Gastroesophageal sphincter (tissue), 4 donors: ENCODE measurements around the gene MYO9A. TPM values are rescaled to one million over a fixed set of nuclear protein-coding genes. Genes with fewer than 3 reads are reported as not detected.

ENCODE experiments used
- ATAC-seq: fragments of 150-250 bp; one replicate; pipeline ENCODE4 v1.9.1; 2016; ENCODE audit warnings: mild to moderate bottlenecking, moderate library complexity
- H3K27ac ChIP-seq, 4 donors: fragments of 200-600 bp; sonication (generic) in 3 of 4; 1 replicate in 3 of 4; 2 replicates in 1 of 4; pipeline ENCODE4 v1.5.1; 2016 to 2019
- H3K27me3 ChIP-seq: fragments of 200-600 bp; sonication (generic); one replicate; pipeline ENCODE4 v1.5.1; 2019
- H3K36me3 ChIP-seq, 2 donors: fragments of 200-600 bp; sonication (generic); one replicate each; pipeline ENCODE4 v1.5.1; 2019; ENCODE audit warnings: control low read depth in 1 of 2
- H3K4me1 ChIP-seq, 3 donors: fragments of 200-600 bp; sonication (generic); 1 replicate in 2 of 3; 2 replicates in 1 of 3; pipeline ENCODE4 v1.5.1; 2016 to 2019; ENCODE audit warnings: control low read depth in 2 of 3
- H3K4me3 ChIP-seq, 2 donors: fragments of 200-600 bp; sonication (generic); one replicate each; pipeline ENCODE4 v1.5.1; 2019; ENCODE audit warnings: mild to moderate bottlenecking in 1 of 2, moderate library complexity in 1 of 2
- H3K9me3 ChIP-seq, 3 donors: fragments of 200-600 bp; sonication (generic); one replicate each; pipeline ENCODE4 v1.5.1; 2017 to 2019; ENCODE audit warnings: control low read depth in 2 of 3
- EP300 ChIP-seq: sonication (generic); formaldehyde crosslinking; IDR thresholded peaks from one replicate; pipeline ENCODE4 v1.6.1; 2017; ENCODE audit warnings: antibody characterized with exemption, mild to moderate bottlenecking
- POLR2A ChIP-seq, 2 donors: fragments of 450-650 bp; IDR thresholded peaks; one replicate each; pipeline ENCODE4 v1.6.1; 2017; ENCODE audit warnings: antibody characterized with exemption in 2 of 2, mild to moderate bottlenecking in 2 of 2, moderate library complexity in 1 of 2
- POLR2AphosphoS5 ChIP-seq: sonication (generic); formaldehyde crosslinking; IDR thresholded peaks from one replicate; pipeline ENCODE4 v1.6.1; 2017; ENCODE audit warnings: antibody characterized with exemption
- WGBS, 2 donors: methylation state at CpG; one replicate each; pipeline ENCODE4 v1.1.5; 2018; ENCODE audit warnings: low coverage in 1 of 2; 5-methylcytosine and 5-hydroxymethylcytosine counted together
- small RNA-seq, 4 donors: library from RNA; depleted of rRNA; stranded (forward); fragments of <200 nt; gene quantifications; one replicate each; pipeline ENCODE3, GENCODE V24; 2016
- total RNA-seq, 4 donors: library from RNA; depleted of rRNA; stranded (reverse); fragments of >200 nt; gene quantifications; one replicate each; pipeline ENCODE4 v1.1.0, GENCODE V29; 2016
- TF ChIP-seq, protein P1 (sequence below), 4 experiments: fragments of 200-600 bp in 2 of 4; fragments of 450-650 bp in 2 of 4; sonication (generic) in 1 of 4; IDR thresholded peaks; one replicate each; pipeline ENCODE4 v1.5.1; 2017 to 2019; ENCODE audit warnings: antibody characterized with exemption in 4 of 4, mild to moderate bottlenecking in 2 of 4, moderate library complexity in 2 of 4

The MYO9A gene
- total RNA-seq, 4 donors from 2014 or later, result 74.5 to 118 (median 108) TPM

DNA sequence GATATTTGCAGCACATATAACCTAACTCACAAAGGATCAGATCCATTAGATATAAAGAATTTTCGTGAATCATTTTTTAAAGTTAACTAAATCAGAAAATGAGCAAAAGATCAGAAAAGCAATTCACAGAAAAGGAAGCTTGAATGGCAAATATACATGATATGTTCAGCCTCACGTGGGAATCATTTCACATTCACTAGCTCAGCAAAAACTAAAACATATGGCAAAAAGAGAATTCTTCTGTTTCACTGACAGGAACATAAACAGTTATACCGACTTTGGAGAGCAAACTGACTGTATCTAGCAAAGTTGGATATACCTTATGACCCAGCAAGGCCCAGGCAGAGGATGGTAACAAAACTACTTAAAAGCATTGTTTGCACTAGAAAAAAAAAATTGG, 341.6 kb downstream of the MYO9A start:
- Histone ChIP-seq H3K4me3 (no peak overlapping the region), H3K27me3 (no peaks in the 10 kb centered on the region), H3K27ac (no peak overlapping the region), H3K9me3 (no peaks in the 10 kb centered on the region), H3K4me1 (peaks cover 0 to 8% (median 0%) of the 10 kb centered on the region in 3 donors), H3K36me3 (peaks cover 0 to 12% of the 10 kb centered on the region in 2 donors)
- 61 to 68% methylated on average over 3 of the region's 3 CpGs for WGBS, 2 donors
- no peak for TF ChIP-seq EP300
- no peak for TF ChIP-seq POLR2A (IDR thresholded peaks at IDR 0.05)
- TF ChIP-seq, protein P1, sequence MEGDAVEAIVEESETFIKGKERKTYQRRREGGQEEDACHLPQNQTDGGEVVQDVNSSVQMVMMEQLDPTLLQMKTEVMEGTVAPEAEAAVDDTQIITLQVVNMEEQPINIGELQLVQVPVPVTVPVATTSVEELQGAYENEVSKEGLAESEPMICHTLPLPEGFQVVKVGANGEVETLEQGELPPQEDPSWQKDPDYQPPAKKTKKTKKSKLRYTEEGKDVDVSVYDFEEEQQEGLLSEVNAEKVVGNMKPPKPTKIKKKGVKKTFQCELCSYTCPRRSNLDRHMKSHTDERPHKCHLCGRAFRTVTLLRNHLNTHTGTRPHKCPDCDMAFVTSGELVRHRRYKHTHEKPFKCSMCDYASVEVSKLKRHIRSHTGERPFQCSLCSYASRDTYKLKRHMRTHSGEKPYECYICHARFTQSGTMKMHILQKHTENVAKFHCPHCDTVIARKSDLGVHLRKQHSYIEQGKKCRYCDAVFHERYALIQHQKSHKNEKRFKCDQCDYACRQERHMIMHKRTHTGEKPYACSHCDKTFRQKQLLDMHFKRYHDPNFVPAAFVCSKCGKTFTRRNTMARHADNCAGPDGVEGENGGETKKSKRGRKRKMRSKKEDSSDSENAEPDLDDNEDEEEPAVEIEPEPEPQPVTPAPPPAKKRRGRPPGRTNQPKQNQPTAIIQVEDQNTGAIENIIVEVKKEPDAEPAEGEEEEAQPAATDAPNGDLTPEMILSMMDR (IDR thresholded peaks at IDR 0.05), result no peak
- TF ChIP-seq POLR2AphosphoS5, result no peak
- ATAC-seq, result no peak

DNA sequence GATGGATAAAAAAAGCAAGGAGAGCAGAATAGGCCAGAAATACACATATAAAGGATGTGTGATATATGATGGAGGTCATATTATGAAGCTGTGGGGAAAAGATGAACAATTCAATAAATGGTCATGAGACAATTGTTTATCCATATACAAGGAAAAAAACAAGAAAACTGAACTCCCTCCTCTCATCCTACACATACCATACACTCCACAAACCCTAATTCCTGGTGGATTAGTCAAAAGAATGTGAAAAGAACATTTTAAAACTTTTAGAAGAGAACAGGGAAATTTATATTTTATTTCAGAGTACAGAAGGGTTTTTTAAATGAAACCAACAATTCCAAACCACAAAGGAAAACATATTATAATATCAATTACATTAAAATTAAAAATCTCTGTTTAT, 342.1 kb downstream of the MYO9A start:
- H3K27ac ChIP-seq, result no peak overlapping the region
- H3K9me3 ChIP-seq, result no peaks in the 10 kb centered on the region
- peaks cover 0 to 12% of the 10 kb centered on the region in 2 donors for H3K36me3 ChIP-seq
- ATAC-seq, result no peak
- no peaks in the 10 kb centered on the region for H3K27me3 ChIP-seq
- peaks cover 0 to 8% (median 0%) of the 10 kb centered on the region in 3 donors for H3K4me1 ChIP-seq
- no peak overlapping the region for H3K4me3 ChIP-seq
- TF ChIP-seq POLR2AphosphoS5 (no peak), POLR2A (IDR thresholded peaks at IDR 0.05) (no peak), EP300 (no peak)
- TF ChIP-seq, protein P1 (IDR thresholded peaks at IDR 0.05), result no peak

DNA sequence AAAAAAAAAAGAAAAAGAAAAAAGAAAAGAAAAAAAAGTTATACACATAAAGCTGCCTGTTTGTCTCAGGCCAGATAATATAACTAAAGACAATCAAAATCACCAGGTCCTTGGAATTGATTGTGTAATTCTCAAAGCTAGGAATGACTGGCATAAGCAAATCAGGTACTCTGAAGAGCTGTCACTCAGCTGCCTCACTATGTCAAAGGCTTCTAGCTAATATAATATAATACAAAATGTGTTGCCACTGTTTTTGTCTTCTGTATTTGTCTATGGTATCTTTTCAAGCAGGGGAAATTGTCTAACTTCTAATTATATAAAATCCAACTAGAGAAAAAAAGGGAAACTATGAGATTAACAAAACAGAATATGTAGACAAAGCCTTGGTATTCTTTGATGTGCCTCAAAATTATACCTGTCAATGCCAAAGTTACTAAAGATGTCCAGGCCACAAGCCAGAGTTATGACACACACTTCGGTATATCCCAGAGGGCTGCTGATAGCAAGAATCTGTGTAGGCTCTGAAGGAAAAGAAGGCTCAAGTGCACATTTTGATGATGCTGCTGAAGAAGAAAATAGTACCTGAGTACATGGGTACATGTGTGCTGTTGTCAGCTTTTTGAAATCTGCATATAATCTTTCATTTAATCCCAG, 344.6 kb downstream of the MYO9A start:
- H3K36me3 ChIP-seq, result peaks cover 0 to 12% of the 10 kb centered on the region in 2 donors
- H3K4me1 ChIP-seq, result no peaks in the 10 kb centered on the region
- no peaks in the 10 kb centered on the region for H3K9me3 ChIP-seq
- no peaks in the 10 kb centered on the region for H3K27me3 ChIP-seq
- no peak overlapping the region for H3K4me3 ChIP-seq
- no peak for ATAC-seq
- H3K27ac ChIP-seq, result no peak overlapping the region
- TF ChIP-seq POLR2AphosphoS5, result no peak
- TF ChIP-seq, protein P1 (IDR thresholded peaks at IDR 0.05), result no peak
- no peak for TF ChIP-seq POLR2A (IDR thresholded peaks at IDR 0.05)
- TF ChIP-seq EP300, result no peak
- 70 to 83% methylated on average over 1 of the region's 1 CpG for WGBS, 2 donors

Small RNAs within 50 kb of the gene (small RNA-seq; reads per million reads assigned to genes)
- 0.13 to 3.3 (median 0.26) reads per million in 4 donors for gene RNA5SP399
- gene RNU2-65P, result 0 reads per million in 4 donors

Other genes starting within 250 kb of the MYO9A start
- 1 to 10 TPM in 3 of 4 donors, under 1 TPM in 1; 0.92 to 2.8 (median 2.1) TPM for gene SENP8, start 253 bp upstream of the MYO9A start, total RNA-seq
- under 1 TPM in 2 of 4 donors, not detected in 2; 0.39 to 0.64 TPM for gene GRAMD2A, start 79.6 kb upstream of the MYO9A start, total RNA-seq
- 100 to 1,000 TPM; 343 to 646 (median 543) TPM for gene PKM, start 113.0 kb upstream of the MYO9A start, total RNA-seq
- 10 to 100 TPM; 38.2 to 98.7 (median 71.4) TPM for gene PARP6, start 154.4 kb upstream of the MYO9A start, total RNA-seq
- 1 to 10 TPM in 3 of 4 donors, under 1 TPM in 1; 0.42 to 5.4 (median 2.9) TPM for gene CELF6, start 202.0 kb upstream of the MYO9A start, total RNA-seq